LNCaP clone FGC (cell line): ENCODE measurements around the gene FZR1.

Experiments used
- DNase-seq: peaks from one replicate; pipeline ENCODE4 v3.0.0-alpha.2; 2011; ENCODE audit warnings: low read depth
- H3K4me3 ChIP-seq: 2 replicates; pipeline ENCODE4 v1.5.1; 2011; ENCODE audit warnings: mild to moderate bottlenecking, low read depth, low read length, control low read depth
- CTCF ChIP-seq: IDR thresholded peaks from 2 replicates; pipeline ENCODE4 v1.5.1; 2012; ENCODE audit warnings: mild to moderate bottlenecking; ENCODE audit not compliant: control insufficient read depth, insufficient read depth; ENCODE audit errors: extremely low read depth

The FZR1 gene

DNA sequence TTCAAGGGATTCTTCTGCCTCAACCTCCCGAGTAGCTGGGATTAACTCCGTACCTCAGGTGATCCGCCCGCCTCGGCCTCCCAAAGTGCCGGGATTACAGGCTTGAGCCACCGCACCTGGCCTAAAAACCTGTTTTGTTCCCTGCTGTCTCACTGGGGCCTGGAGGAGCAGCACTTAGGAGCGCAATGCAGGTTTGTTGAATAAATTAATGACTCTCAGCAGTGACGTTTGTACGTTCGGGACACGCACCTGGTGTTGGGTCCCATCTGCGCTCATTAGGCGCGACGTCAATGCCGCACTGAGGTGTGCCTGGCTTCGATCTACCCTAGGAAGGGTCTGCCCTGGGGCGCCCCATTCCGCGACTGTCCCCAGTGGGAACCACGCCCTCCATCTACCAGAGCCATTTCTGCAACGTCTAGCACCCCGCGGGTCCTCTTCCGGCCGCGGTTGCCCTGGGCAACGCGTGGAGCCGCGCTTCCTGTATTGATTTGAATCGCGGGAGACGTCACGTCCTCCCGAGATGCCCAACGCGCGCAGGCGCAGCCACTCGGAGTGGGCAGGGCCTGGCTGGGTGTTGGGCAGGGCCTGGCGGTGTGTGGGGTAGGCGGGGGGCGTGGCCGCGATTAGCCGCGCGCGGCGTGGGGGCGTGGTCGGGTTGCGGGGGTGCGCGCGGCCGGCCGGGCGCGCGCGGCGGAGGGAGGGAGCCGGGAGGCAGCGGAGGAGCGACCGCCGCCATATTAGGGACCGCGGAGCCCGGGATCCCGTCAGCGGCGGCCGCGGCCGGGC, at the start of gene FZR1:
Gene FZR1, plus strand, starts transcription at position 714 of the 786 bp plus-strand sequence. CDS start 16,679 bp downstream, outside the sequence.
- TF ChIP-seq CTCF = no peak
- peak; percentile 94 for DNase-seq
- peak within 1 kb of the TSS; percentile 96 for H3K4me3 ChIP-seq

GRCh38 chr19:3456925-3457527, 49.1 kb upstream of the FZR1 start:
- DNase-seq = no peak
- no peak overlapping the region for H3K4me3 ChIP-seq
- no peak for TF ChIP-seq CTCF

DNA sequence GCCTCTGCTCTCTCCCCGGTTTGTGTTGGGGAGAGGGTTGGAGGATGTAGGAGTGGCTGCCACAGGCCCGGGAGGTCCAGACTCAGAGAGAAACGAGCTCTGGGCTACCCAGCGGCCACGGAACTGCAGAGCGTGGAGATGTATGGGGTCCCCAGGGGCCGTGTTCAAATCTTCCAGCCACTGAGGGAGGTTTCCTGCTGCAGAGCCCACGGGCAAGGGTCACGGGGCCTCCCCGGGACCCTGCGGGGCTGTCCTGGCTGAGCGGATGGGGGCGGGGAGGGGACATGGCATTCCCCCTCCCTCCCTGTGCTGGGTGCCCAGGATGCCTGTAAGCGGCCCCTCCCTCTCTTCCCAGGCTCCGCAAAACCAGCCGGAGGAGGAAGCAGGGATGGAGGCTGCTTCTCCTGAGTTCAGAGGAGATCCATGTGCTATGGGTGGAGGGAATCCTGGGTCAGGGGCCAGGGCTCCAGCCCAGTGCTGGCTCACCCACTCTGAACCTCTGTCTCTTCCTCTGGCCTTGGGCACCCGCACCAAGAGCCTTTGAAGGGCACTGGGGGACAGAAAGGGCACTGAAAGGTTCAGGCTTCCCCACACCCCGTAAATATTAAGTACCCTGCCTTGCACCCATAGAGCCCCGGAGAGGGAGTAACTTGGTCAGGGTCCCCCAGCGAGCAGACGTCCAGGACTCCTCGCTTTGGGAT, 48.4 kb upstream of the FZR1 start:
- no peak for TF ChIP-seq CTCF
- no peak overlapping the region for H3K4me3 ChIP-seq
- DNase-seq = no peak

- H3K4me3 ChIP-seq = no peak overlapping the region
- no peak for DNase-seq
- no peak for TF ChIP-seq CTCF
These were observed 47.7 kb upstream of the FZR1 start for GRCh38 chr19:3458229-3459088.

DNA sequence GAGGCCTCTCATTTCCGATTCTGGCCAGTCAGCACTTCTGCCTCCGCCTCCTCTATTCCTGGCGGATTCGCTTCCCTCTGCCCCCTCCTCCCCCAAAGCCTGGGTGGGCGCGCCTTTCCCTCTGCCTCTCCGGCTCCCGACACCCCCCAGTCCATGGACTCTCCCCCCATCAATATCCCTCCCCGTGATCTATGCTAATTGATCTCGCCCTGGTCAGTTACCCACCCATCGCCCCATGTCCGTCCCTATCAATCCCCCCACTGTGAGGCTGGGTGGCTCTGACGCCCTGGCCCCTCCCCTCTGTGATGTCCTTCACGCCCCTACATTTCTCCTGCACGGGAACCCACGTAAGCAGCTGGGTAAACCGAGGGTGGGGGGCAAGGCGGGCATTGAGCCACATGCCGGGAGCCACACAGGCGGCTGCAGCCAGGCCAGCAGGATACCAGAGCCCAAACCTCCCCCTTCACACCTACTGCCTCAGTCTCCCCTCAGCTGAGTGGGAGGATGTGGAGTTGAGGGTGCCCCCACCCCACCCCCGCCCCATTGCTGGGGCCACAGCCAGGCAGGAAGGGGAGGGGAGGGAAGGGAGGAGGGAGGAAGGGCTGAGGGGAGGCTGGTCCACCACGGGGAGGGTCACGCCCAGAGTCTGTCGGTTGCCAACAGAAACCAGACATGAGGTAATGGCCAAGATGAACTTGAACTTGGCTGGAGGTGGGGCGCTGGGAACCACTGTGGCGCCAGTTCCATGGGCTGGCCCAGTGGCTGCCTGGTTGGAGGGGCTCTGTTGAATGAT, 46.8 kb upstream of the FZR1 start:
- H3K4me3 ChIP-seq = no peak overlapping the region
- DNase-seq = no peak
- no peak for TF ChIP-seq CTCF

DNA sequence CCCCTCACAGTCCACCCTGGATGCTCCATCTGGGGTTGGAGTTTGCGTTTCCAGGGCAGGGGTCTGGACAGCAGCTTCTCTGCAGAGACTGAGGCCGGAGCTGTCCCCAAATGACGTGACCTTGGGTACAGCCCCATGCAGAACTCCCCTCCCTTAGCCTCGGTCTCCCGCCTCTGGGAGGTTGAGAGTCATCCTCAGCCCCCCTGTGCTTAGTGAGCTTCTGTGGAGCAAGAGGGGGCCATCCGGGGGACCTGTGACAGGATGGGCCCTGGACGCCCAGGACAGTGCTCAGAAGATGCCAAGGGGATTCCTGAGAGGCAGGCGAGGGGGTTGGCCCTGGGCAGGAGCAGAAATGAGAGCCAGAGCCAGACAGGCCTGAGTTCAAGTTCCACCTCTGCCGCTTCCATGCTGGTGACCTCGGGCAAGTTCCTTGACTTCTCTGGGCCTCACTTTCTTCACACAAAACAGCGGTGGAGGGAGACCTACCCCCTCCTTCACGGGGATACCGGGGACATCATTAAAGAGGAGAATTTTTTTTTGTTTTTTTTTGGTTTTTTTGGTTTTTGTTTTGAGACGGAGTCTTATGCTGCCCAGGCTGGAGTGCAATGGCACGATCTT, 46.0 kb upstream of the FZR1 start:
- no peak for TF ChIP-seq CTCF
- H3K4me3 ChIP-seq = no peak overlapping the region
- DNase-seq = no peak
